Measurements from ENCODE around the gene UBE2C.

GRCh38 chr20:45813006-45813340, 529 bp downstream of the UBE2C start:
- TF ChIP-seq CTCF (conservative IDR thresholded peaks at IDR 0.05; ENCODE audit: low read depth, low read length) = no peak
- TF ChIP-seq EZH2 (IDR thresholded peaks at IDR 0.05; ENCODE audit: borderline replicate concordance, low read depth, low read length, poor library complexity, severe bottlenecking) = no peak

Data from A673 (cell line).